ENCODE data around the gene INSL3.
"Not testable (repeated sequence)": the region's sequence is repeated elsewhere in the genome, so short reads cannot be mapped to it uniquely, and the experiment has no call there.

The INSL3 gene

DNA sequence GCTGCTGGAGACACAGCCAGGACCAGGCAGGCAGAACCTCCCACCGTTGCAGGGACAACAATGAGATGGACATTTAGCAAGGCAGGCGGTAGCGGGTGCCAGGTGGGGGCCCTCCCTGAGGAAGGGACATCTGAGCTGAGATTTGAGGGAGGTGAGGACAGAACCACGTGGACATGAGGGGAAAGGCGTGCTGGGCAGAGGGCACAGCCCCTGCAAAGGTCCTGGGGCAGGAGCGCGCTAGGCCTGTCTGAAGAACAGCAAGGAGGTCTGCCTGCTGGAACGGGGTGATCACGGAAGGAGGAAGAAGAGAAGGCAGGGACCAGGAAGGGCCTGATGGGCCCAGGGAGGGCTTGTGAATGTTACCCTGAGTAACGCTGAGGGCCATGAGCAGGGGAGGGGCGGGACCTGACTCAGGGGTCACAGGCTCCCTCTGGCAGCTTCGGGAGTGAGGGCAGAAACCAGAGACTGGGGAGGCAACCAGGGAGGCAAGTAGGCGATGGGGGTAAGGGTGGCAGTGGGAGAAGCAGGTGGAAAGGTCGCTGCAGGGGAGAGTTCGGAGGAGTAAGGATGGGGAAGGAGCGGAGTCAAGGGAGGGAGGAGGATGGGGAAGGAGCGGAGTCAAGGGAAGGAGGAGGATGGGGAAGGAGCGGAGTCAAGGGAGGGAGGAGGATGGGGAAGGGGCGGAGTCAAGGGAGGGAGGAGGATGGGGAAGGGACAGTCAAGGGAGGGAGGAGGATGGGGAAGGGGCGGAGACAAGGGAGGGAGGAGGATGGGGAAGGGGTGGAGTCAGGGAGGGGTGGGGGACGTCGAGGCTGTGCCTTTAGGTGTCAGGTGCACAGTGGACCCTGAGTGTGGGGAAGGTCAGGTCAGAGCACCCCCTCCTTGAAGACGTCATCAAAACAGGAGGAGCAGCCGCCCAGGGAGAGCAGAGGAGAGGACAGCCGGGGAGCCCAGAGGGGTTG lies 42.1 kb downstream of the INSL3 start:
- TF ChIP-seq POLR2AphosphoS5 (IDR thresholded peaks at IDR 0.05; ENCODE audit: low read depth, low read length) (no peak), POU2F2 (IDR thresholded peaks at IDR 0.05; ENCODE audit: low read depth, low read length) (no peak), POLR2A (IDR thresholded peaks at IDR 0.05; ENCODE audit: low read depth, low read length) (no peak), TAF1 (IDR thresholded peaks at IDR 0.05; ENCODE audit: low read depth, low read length) (no peak), SPI1 (IDR thresholded peaks at IDR 0.05; ENCODE audit: low read depth, low read length) (no peak), PAX5 (IDR thresholded peaks at IDR 0.05; ENCODE audit: insufficient read depth, low read length, severe bottlenecking) (no peak)
- no peak for DNase-seq (ENCODE audit: insufficient read length, low spot score)
- FAIRE-seq, result no peak

DNA sequence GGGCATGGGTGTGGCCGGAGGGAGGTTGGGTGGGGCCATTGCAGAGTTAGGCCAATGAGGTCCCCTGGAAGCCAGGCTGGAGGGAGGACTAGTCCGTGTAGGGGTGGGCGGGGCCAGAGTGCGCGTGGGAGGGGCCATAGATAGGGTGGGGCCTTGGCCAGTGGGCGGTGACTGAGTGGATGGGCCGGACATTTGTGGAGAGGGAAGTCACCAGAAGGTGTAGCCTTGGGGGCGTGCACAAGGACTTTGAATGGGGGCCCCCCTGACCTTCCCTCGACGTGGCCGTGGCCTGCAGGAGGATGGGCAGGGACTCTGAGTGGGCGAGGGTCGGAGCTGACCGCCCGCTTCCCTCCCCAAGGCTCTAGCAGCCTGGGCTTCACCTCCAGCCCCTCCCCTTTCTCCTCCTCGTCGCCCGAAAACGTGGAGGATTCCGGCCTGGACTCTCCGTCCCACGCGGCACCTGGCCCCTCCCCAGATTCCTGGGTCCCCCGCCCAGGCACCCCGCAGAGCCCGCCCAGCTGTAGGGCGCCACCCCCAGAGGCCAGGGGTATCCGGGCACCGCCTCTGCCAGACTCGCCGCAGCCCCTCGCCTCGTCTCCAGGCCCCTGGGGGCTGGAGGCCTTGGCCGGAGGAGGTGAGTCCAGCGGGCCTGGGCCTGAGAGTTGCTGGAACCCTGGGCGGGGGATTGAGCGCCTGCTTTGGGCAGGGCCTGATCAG lies 42.9 kb downstream of the INSL3 start:
- DNase-seq (ENCODE audit: insufficient read length, low spot score) (peak; percentile 65), FAIRE-seq (peak; percentile 59)
- no peak for TF ChIP-seq POLR2A (IDR thresholded peaks at IDR 0.05; ENCODE audit: low read depth, low read length)
- TF ChIP-seq SPI1 (IDR thresholded peaks at IDR 0.05; ENCODE audit: low read depth, low read length), result no peak
- no peak for TF ChIP-seq PAX5 (IDR thresholded peaks at IDR 0.05; ENCODE audit: insufficient read depth, low read length, severe bottlenecking)
- TF ChIP-seq POLR2AphosphoS5 (IDR thresholded peaks at IDR 0.05; ENCODE audit: low read depth, low read length), result no peak
- no peak for TF ChIP-seq TAF1 (IDR thresholded peaks at IDR 0.05; ENCODE audit: low read depth, low read length)
- TF ChIP-seq POU2F2 (IDR thresholded peaks at IDR 0.05; ENCODE audit: low read depth, low read length), result no peak

DNA sequence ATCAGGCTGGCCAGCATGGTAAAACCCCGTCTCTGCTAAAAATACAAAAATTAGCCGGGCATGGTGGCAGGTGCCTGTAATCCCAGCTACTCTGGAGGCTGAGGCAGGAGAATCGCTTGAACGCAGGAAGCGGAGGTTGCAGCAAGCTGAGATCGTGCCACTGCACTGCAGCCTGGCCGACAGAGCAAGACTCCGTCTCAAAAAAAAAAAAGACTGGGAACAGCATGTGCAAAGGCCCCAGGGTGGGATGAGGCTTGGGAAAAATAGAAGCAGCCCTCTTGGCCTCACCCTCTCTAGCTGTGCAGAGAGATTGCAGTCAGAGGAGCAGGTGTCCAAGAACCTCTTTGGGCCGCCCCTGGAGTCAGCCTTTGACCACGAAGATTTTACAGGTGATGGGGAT lies 43.5 kb downstream of the INSL3 start:
- FAIRE-seq; DNase-seq (ENCODE audit: insufficient read length, low spot score): not testable (repeated sequence)

DNA sequence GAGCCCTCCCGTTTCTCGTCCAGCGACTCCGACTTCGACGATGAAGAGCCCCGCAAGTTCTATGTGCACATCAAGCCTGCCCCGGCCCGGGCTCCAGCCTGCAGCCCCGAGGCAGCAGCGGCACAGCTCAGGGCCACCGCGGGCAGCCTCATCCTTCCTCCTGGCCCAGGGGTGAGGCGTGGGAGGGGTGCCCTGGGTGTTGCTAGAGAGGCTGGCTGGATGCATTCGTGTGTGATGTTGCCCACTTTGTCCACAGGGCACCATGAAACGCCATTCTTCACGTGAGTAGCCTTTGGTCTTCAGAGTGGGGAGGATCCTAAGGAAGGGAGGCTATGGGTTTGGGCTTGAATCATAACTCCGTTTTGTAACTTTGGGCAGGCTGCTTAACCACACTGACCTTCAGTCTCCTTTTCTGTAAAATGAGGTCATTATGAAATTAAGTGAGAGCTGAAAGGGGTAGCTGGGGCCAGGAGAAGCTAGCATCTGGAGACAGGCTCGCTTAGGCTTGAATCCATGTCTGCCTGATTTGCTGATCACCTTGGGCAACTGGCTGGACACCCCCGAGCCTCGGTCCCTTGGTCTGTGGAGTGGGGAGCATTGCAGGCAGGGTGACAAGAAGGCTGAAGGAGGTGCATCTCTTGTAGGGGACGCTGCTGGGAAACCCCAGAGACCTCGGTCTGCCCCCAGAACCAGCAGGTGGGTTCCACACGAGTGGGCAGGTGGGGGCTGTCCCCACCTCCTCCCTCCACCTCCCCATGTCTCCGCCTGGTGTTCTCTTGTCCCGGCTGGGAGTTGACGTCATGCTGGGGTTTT lies 45.1 kb downstream of the INSL3 start:
- FAIRE-seq, result peak; percentile 89
- peak; percentile 77 for DNase-seq (ENCODE audit: insufficient read length, low spot score)
- no peak for TF ChIP-seq POLR2AphosphoS5 (IDR thresholded peaks at IDR 0.05; ENCODE audit: low read depth, low read length)
- peak; percentile 71 for TF ChIP-seq POU2F2 (IDR thresholded peaks at IDR 0.05; ENCODE audit: low read depth, low read length)
- peak; percentile 96 for TF ChIP-seq PAX5 (IDR thresholded peaks at IDR 0.05; ENCODE audit: insufficient read depth, low read length, severe bottlenecking)
- no peak for TF ChIP-seq TAF1 (IDR thresholded peaks at IDR 0.05; ENCODE audit: low read depth, low read length)

DNA sequence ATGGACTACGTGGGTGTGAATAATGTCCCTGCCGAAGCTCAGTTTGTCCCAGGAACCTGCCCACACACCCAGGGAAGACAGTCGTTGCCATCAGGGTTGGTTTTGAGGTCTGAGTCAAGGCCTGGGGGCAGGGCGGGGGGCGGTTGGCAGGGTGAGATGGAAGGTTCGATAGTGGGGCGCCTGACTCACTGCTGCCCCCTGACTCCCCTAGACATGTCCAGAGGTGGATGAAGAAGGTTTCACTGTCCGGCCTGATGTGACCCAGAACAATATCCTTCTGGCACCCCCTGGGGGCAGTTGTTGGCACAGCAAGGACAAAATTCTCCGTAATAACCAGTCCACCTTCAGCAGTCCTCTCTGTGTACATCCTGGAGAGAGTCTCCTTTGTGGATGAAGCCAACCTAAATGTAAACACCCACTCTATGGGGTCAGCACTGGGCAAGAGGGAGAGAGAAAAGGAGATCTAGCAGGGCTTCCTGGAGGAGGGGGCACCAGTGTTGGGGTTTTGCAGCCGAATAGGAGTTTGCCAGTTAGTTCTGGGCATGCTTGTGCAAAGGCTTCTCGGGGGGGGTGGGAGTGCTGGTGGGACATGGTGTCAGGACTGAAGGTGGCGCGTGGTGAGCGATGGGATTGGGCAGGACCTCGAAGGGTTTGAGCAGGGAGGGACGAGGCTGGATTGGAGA lies 45.9 kb downstream of the INSL3 start:
- TF ChIP-seq POU2F2 (IDR thresholded peaks at IDR 0.05; ENCODE audit: low read depth, low read length) (no peak), POLR2AphosphoS5 (IDR thresholded peaks at IDR 0.05; ENCODE audit: low read depth, low read length) (no peak), PAX5 (IDR thresholded peaks at IDR 0.05; ENCODE audit: insufficient read depth, low read length, severe bottlenecking) (no peak), SPI1 (IDR thresholded peaks at IDR 0.05; ENCODE audit: low read depth, low read length) (no peak), POLR2A (IDR thresholded peaks at IDR 0.05; ENCODE audit: low read depth, low read length) (no peak)
- FAIRE-seq, result peak; percentile 71
- DNase-seq (ENCODE audit: insufficient read length, low spot score), result no peak

DNA sequence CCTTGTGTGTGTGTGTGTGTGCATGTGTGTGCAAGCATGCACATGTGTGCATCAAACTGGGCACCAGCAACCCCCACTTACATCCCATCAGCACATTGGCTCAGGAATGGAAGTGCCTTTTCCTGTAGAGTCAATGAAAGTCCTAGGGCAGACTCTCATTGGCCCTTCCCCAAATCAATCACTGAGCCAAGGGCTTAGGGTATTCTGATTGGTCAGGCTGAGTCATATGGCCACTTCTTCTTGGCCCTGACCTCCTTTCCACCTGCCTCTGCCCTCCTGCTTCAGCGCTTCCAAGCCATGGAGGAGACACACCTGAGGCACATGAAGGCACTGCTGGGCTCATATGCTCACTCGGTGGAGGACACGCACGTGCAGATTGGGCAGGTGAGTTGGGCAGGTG lies 49.1 kb downstream of the INSL3 start:
- no peak for DNase-seq (ENCODE audit: insufficient read length, low spot score)
- no peak for TF ChIP-seq PAX5 (IDR thresholded peaks at IDR 0.05; ENCODE audit: insufficient read depth, low read length, severe bottlenecking)
- no peak for TF ChIP-seq POU2F2 (IDR thresholded peaks at IDR 0.05; ENCODE audit: low read depth, low read length)
- TF ChIP-seq SPI1 (IDR thresholded peaks at IDR 0.05; ENCODE audit: low read depth, low read length), result no peak
- TF ChIP-seq POLR2A (IDR thresholded peaks at IDR 0.05; ENCODE audit: low read depth, low read length), result no peak
- TF ChIP-seq TAF1 (IDR thresholded peaks at IDR 0.05; ENCODE audit: low read depth, low read length), result no peak
- TF ChIP-seq POLR2AphosphoS5 (IDR thresholded peaks at IDR 0.05; ENCODE audit: low read depth, low read length), result no peak

DNA sequence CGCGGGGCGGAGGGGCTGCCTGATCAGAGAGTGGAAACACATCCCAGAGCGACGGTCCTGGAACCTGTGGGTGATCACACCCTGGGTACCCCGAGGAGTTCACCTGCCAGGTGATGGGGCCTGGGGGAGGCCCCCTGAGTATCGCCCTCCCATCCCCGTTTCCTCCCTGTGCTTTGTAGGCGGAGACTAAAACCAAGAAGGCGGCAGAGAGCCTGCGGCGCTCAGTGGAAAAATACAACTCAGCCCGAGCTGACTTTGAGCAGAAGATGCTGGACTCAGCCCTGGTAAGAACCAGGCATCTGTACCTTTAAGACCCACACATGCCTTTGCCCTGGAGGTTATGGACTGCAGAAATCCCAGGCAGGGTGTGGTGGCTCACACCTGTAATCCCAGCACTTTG lies 50.7 kb downstream of the INSL3 start:
- no peak for FAIRE-seq
- TF ChIP-seq TAF1 (IDR thresholded peaks at IDR 0.05; ENCODE audit: low read depth, low read length), result no peak
- TF ChIP-seq POLR2AphosphoS5 (IDR thresholded peaks at IDR 0.05; ENCODE audit: low read depth, low read length), result no peak
- TF ChIP-seq PAX5 (IDR thresholded peaks at IDR 0.05; ENCODE audit: insufficient read depth, low read length, severe bottlenecking), result no peak
- TF ChIP-seq POLR2A (IDR thresholded peaks at IDR 0.05; ENCODE audit: low read depth, low read length), result no peak
- no peak for TF ChIP-seq POU2F2 (IDR thresholded peaks at IDR 0.05; ENCODE audit: low read depth, low read length)
- TF ChIP-seq SPI1 (IDR thresholded peaks at IDR 0.05; ENCODE audit: low read depth, low read length), result no peak

More for the DNA sequence above, 49.1 kb downstream of the INSL3 start:
- no peak for FAIRE-seq

DNA sequence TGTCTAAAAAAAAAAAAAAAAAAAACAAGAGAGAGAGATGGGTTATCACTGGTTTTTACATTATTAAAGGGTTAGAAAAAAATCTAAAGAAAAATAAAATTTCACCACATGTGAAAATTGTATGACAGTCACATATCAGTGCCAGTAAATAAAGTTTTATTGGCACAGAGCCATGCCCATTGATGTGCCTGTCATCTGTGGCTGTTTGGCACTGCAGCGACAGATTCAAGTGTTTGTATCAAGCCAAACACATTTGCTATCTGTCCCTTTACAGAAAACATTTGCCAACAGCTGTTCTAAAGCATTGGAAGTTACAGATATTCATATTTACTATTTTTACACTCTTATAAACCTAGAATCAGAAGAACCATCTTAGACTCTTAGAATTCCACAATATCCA lies 53.8 kb downstream of the INSL3 start:
- FAIRE-seq (no peak), DNase-seq (ENCODE audit: insufficient read length, low spot score) (no peak)
- TF ChIP-seq PAX5 (IDR thresholded peaks at IDR 0.05; ENCODE audit: insufficient read depth, low read length, severe bottlenecking) (no peak), POU2F2 (IDR thresholded peaks at IDR 0.05; ENCODE audit: low read depth, low read length) (no peak), POLR2AphosphoS5 (IDR thresholded peaks at IDR 0.05; ENCODE audit: low read depth, low read length) (no peak), POLR2A (IDR thresholded peaks at IDR 0.05; ENCODE audit: low read depth, low read length) (no peak), TAF1 (IDR thresholded peaks at IDR 0.05; ENCODE audit: low read depth, low read length) (no peak), SPI1 (IDR thresholded peaks at IDR 0.05; ENCODE audit: low read depth, low read length) (no peak)

More for the DNA sequence above, 50.7 kb downstream of the INSL3 start:
- no peak for DNase-seq (ENCODE audit: insufficient read length, low spot score)
